Effector CD4-positive, alpha-beta T cell (primary cell): ENCODE data around the gene FARS2.
"Not testable (repeated sequence)": the region's sequence is repeated elsewhere in the genome, so short reads cannot be mapped to it uniquely, and the experiment has no call there.

Experiments used
- DNase-seq: peaks from one replicate; pipeline ENCODE4 v3.0.0-alpha.2; 2020

The FARS2 gene

GRCh38 chr6:5772408-5773120, 511.3 kb downstream of the FARS2 start:
- no peak for DNase-seq

GRCh38 chr6:5776104-5776503, 514.8 kb downstream of the FARS2 start:
- no peak for DNase-seq

- DNase-seq: no peak
Observed at GRCh38 chr6:5776706-5777390, 515.5 kb downstream of the FARS2 start.

GRCh38 chr6:5778317-5778857, 517.1 kb downstream of the FARS2 start:
- no peak for DNase-seq

GRCh38 chr6:5778906-5779305, 517.6 kb downstream of the FARS2 start:
- DNase-seq: no peak

- DNase-seq: no peak
Observed at GRCh38 chr6:5781019-5781418, 519.7 kb downstream of the FARS2 start.

- no peak for DNase-seq
Observed at GRCh38 chr6:5781966-5782556, 520.7 kb downstream of the FARS2 start.

- no peak for DNase-seq
Observed at GRCh38 chr6:5782783-5783547, 521.7 kb downstream of the FARS2 start.

- DNase-seq: no peak
Observed at GRCh38 chr6:5783584-5784089, 522.3 kb downstream of the FARS2 start.

- DNase-seq: no peak
Observed at GRCh38 chr6:5785249-5785648, 523.9 kb downstream of the FARS2 start.

GRCh38 chr6:5786321-5786968, 525.1 kb downstream of the FARS2 start:
- no peak for DNase-seq

GRCh38 chr6:5786969-5787720, 525.8 kb downstream of the FARS2 start:
- DNase-seq: no peak

GRCh38 chr6:5789426-5789825, 528.1 kb downstream of the FARS2 start:
- not testable (repeated sequence) for DNase-seq

GRCh38 chr6:5796555-5796954, 535.2 kb downstream of the FARS2 start:
- not testable (repeated sequence) for DNase-seq

GRCh38 chr6:5806406-5806805, 545.1 kb downstream of the FARS2 start:
- DNase-seq: not testable (repeated sequence)

GRCh38 chr6:5809450-5809849, 548.1 kb downstream of the FARS2 start:
- DNase-seq: no peak

GRCh38 chr6:5811997-5812396, 550.7 kb downstream of the FARS2 start:
- DNase-seq: no peak

GRCh38 chr6:5813625-5814027, 552.3 kb downstream of the FARS2 start:
- no peak for DNase-seq

GRCh38 chr6:5814116-5814515, 552.8 kb downstream of the FARS2 start:
- DNase-seq: no peak

- no peak for DNase-seq
Observed at GRCh38 chr6:5814901-5815300, 553.6 kb downstream of the FARS2 start.

GRCh38 chr6:5817869-5818268, 556.6 kb downstream of the FARS2 start:
- no peak for DNase-seq

GRCh38 chr6:5818959-5819358, 557.6 kb downstream of the FARS2 start:
- no peak for DNase-seq
